ENCODE results near the gene DPH2.

DPH2 gene

DNA sequence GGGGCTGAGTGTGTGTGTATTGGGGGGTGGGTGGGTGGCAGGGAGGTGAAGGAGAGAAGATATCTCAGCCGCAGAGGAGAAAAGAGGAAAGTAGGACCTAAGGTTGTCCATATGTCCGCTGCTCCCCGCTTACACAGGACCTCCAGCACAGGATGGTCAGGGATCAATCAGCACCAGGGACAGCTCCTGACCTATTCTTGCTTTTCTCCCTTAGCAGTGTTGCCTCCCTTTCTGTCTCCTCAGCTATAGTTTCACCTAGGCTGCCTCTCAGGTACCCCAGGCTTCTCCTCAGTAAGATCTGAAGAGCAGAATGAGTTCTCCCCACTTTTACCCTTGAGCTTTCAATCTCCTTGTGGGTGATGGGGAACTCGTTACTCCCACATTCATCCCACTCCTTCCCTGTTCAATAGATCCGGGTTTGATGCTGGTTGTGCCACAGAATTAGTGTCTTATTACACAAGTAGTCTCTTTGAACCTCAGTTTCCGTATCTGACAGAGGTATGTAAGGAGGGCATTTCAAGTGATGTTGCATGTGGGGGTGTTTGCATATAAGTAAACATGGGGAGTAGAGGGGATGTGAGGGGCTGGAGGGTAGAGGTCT is 1.4 kb upstream of the DPH2 start:
- peak; percentile 34 for DNase-seq (ENCODE audit: low spot score)

DNA sequence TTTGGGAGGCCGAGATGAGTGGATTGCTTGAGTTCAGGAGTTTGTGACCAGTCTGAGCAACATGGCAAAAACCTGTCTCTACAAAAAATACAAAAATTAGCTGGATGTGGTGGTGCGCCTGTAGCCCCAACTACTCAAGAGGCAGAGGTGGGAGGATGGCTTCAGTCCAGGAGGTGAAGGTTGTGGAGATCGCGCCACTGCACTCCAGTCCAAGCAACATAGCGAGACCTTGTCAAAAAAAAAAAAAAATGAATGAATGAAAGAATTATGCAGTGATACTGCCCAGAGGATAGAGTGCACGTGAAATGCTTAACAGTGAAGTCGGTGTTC is 429 bp upstream of the DPH2 start:
- DNase-seq (ENCODE audit: low spot score): no peak

DNA sequence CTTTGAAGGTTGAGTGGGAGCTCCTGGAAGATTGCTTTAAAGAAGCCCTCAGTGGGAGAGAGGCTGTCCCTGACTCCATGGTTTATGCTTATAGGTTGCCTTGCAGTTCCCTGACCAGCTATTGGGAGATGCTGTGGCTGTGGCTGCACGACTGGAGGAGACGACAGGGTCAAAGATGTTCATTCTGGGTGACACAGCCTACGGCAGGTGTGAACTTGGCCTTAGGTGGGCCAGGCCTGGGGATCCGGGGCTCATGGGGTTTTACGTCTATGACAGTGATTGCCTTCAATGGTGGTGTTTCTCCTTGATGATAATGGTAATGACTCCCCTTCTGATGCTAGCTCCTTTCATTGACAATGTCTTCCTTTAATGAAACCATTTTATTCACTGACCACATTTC is 692 bp downstream of the DPH2 start:
- DNase-seq (ENCODE audit: low spot score): no peak

DNA sequence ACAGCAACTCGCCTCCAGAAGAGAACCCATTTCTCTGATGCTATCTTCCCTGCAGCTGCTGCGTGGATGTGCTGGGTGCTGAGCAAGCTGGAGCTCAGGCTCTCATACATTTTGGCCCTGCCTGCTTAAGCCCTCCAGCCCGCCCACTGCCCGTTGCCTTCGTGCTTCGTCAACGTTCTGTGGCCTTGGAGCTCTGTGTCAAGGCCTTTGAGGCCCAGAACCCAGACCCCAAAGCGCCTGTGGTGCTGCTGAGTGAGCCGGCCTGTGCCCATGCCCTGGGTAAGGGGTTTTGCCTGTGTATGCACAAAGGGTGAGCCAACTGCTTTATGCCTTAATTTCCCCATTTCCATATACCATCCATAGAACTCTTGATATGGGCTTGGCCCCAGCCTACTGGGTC is 1.1 kb downstream of the DPH2 start:
- no peak for DNase-seq (ENCODE audit: low spot score)

DNA sequence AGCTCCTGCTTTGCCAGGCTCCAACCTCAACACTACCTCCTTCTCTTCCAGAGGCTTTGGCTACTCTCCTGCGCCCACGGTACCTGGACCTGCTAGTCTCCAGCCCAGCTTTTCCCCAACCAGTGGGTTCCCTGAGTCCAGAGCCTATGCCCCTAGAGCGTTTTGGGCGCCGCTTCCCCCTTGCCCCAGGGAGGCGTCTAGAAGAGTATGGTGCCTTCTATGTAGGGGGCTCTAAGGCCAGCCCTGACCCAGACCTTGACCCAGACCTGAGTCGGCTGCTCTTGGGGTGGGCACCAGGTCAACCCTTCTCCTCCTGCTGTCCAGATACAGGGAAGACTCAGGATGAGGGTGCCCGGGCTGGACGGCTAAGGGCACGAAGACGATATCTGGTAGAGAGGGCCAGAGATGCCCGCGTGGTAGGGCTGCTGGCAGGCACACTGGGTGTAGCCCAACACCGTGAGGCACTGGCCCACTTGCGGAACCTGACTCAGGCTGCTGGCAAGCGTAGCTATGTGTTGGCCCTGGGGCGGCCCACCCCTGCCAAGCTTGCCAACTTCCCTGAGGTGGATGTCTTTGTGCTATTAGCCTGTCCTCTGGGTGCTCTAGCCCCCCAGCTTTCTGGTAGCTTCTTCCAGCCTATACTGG is 1.6 kb downstream of the DPH2 start:
- no peak for DNase-seq (ENCODE audit: low spot score)

DNA sequence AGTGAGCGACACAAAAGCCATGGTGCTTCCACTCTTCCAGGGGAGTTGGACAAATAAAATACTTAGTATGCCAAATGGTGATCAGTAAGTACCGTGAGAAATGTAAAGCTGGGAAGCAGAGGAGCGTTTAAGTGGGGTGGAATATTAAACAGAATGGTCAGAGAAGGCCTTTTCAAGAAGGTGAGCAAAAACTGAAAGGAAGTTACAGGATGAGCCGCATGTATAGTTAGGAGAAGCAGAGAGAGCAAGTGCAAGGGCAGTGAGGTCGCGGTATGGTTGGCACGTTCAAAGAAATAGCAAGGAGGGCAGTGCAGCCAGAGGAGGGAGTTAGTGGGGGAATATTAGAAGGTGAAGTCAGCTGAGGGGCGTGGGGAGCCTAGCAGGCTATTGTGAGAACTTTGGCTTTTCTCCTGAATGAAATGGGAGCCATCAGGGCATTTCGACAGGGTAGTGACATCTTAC is 4.2 kb downstream of the DPH2 start:
- DNase-seq (ENCODE audit: low spot score): no peak

DNA sequence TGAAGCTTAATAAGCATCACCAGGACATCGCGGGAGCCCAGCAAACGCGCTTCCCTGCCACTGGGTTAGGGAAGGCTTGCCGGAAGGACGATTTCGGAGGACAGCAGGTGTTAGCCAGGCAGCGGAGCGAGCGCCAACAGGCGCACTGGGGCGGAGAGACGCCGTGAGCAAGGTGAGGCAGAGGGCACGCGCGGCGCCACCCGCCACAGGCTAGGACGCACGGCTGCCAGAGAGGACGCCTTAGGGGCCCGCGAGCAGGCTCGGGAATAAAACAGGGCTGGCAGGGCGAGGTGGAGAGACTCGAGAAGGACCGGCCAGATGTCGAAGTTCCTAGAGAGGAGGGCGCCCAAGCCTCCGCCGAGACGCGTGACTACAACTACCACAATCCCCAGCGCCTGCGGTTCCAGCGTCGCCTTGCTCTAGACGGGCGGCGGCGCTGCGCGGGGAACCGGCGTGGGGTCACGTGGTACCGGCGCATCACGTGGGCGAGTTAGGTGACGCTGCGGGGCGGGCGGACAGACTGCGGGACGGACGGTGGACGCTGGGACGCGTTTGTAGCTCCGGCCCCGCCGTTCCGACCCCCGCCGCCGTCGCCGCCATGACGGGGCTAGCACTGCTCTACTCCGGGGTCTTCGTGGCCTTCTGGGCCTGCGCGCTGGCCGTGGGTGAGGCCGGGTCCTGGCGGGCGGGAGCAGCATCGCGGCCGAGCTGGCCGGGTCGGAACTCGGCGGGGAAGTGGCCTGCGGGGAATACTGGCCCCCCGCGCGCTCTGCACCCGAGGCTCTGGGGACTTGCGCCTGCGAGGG is 4.8 kb downstream of the DPH2 start, which contains the start of gene ATP6V0B:
Gene ATP6V0B (plus strand): TSS at position 518 of the 806 bp plus-strand sequence. CDS start 81 bp downstream, at position 599.
- DNase-seq (ENCODE audit: low spot score): peak; percentile 98

DNA sequence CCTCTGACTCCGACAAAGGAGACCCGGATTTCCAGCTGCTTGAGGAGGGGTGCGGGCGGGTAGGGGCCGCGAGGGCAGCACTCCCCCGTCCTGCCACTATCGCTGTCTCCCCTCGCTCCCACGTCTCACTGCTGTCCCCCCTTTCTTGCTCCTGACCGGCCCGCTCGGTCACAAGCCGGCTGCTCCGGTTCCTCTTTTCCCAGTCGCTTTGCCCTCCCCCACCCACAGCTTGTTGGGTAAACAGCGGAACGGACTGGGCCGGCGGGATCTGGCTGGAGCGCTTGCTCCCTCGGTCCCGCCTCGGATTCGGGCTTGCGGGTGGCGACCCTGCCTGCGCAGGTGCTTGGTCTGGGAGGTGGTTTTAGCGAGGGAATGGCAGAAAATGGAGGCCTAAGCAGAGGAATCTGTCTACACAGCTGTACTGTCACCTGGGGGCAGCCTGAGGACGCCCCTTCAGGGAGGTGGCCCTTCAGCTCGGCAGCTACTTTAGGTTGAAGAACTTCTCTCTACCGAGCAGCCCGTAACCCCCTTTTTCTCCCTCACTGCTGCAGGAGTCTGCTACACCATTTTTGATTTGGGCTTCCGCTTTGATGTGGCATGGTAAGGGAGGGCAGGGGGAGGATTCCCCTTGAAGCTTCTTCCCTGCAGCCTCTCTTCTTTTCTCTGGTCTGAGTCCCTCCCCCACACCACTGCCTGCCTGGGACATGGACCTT is 5.6 kb downstream of the DPH2 start:
- DNase-seq (ENCODE audit: low spot score): peak; percentile 58

DNA sequence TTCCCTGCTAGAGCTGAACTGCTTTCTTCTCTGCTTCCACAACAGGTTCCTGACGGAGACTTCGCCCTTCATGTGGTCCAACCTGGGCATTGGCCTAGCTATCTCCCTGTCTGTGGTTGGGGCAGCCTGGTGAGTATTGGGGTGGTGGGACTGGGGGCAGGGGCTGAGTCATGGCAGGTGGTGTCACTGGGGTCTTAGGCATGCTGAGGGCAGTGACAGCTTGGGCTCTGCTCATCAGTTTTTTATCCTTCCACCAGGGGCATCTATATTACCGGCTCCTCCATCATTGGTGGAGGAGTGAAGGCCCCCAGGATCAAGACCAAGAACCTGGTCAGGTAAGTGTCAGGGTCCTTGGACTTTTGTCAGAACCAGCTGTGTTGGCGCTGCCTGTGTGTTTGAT is 6.2 kb downstream of the DPH2 start:
- no peak for DNase-seq (ENCODE audit: low spot score)

DNA sequence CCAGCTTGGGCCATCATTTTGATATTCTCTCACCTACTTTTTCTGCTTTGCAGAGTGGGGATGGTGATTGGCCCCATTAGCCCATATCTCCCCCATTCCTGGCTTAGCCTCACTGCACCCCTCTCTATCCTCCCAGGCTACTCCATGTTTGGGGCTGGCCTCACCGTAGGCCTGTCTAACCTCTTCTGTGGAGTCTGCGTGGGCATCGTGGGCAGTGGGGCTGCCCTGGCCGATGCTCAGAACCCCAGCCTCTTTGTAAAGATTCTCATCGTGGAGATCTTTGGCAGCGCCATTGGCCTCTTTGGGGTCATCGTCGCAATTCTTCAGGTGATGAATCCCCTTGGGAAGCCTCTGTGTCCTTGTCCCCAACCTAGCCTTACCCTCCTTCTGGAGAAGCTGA is 7.1 kb downstream of the DPH2 start:
- DNase-seq (ENCODE audit: low spot score): no peak

DNA sequence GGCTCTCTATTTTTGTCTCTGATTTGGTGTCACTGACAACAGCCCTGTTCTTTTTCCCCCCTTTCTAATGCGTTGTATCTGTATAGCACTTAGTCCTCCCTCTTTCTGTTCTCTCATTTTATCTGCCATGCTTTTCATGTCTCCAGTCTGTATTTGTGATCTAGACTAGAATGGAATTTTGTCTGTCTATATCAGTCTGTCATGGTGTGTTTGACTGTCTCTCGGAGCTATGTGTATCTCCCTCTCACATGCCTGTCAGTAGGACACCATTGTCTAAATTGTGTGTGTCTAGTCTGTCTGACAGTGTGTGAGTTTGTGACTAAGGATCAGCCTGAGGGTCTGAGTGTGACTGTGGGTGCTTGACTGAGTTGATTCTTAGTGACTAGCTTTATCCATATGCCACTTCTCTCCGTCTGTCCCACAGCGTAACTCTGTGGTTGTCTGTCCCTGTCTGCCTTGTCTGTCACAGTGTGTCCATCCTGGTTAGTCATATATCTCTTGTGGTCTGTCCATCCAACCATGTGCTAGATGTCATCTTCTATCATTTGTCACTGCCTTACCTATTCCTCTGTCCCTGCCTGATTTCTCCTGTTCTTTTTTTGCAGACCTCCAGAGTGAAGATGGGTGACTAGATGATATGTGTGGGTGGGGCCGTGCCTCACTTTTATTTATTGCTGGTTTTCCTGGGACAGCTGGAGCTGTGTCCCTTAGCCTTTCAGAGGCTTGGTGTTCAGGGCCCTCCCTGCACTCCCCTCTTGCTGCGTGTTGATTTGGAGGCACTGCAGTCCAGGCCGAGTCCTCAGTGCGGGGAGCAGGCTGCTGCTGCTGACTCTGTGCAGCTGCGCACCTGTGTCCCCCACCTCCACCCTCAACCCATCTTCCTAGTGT is 7.8 kb downstream of the DPH2 start:
- no peak for DNase-seq (ENCODE audit: low spot score)

DNA sequence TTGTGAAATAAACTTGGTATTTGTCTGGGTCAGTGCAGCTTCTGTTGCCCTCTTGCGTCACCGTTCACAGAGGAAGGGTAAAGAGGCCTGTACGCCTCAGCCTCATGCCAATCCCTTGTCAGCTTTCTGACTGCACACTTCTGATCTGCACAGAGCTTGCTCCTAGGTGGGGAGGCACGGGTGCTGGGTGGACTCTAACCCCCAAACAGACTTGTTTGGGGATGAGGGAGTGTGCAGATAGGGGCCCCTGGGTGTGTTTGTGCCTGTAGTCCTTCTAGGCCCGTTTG is 8.4 kb downstream of the DPH2 start:
- DNase-seq (ENCODE audit: low spot score): no peak

DNA sequence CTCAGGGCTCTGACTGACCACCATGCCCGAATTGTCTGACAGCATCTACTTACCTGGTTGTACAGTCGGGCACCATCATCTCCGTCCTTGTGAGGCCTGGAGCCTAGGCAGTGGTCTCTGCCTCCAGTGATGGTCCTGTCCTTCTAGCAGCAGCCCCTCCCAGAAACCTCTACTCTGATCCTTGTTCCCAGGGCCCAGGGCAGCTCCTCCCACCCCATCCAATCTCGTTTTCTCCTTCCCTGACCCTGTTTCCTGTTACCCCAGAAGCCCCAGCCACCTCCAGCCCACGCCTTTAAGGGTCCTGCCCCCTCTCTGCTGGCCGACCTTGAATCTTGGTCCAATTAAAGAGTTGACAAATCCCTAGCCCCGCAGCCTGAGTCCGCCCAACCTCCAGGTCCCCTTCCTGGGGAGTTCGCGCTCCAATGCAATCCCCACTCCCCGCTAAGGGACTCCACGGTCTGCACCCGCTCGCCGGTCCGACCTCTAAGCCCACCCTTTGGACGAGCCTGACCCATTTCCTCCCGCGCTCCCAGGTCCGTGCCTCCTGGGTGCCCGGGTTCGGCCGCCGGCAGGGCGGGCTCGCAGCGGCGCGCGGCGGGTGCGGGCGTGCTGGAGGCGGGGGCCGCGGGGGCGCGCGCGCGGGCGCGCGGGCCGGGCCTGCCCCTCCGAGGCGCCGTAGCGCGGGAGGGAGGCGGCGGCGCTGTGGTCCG is 8.9 kb downstream of the DPH2 start, which contains the start of gene B4GALT2:
Gene B4GALT2 (plus strand): TSS at position 660 of the 710 bp plus-strand sequence. CDS start 1,951 bp downstream, outside the sequence.
- DNase-seq (ENCODE audit: low spot score): peak; percentile 91

DNA sequence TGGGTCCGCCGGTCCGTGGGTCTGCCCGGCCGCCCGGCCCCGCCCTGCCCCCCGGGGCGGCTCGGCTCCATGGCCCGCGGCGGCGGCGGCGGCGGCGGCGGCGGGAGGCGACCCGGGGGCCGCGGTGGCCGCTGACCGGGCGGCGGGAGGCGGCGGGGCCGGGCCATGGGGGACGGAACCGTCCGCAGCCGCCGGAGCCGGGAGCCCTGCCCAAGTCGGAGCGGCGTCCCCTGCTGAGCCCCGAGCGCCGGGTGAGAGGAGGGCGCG is 9.4 kb downstream of the DPH2 start:
- DNase-seq (ENCODE audit: low spot score): no peak

DNA sequence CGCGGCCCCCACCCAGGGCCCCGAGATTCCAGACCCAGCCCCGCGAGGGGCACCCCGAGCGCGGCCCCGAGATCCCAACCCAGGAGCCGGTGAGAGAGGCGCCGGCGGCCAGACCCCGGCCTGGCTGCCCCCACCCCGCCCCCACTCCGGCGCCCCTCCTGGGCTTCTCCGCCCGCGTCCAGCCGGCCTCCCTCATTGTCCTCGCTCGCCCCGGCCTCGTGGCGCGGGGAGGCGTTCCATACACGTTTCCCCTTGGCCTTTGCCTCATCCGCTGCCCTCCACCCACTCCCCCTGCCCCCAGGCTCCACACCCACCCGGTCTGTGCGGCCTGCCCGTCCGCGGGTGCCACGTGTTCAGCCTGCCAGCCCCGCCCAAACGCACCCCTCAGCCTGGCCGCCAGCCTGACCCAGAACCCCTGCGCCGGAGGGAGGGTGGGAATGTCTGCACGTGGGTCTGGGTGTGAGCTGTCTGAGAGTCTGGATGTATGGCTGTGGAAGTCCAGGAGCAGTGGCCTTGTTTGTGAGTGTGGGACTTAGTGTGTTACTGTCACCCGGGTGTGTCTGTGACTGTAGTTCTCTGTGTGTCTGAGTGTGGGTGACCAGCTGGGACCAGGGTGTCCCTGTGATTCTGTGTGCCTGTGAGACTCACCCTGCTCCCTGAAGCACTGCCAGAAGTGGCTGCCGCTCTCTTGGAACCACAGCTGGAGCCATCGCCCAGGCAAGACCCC is 9.9 kb downstream of the DPH2 start:
- DNase-seq (ENCODE audit: low spot score): peak; percentile 75

DNA sequence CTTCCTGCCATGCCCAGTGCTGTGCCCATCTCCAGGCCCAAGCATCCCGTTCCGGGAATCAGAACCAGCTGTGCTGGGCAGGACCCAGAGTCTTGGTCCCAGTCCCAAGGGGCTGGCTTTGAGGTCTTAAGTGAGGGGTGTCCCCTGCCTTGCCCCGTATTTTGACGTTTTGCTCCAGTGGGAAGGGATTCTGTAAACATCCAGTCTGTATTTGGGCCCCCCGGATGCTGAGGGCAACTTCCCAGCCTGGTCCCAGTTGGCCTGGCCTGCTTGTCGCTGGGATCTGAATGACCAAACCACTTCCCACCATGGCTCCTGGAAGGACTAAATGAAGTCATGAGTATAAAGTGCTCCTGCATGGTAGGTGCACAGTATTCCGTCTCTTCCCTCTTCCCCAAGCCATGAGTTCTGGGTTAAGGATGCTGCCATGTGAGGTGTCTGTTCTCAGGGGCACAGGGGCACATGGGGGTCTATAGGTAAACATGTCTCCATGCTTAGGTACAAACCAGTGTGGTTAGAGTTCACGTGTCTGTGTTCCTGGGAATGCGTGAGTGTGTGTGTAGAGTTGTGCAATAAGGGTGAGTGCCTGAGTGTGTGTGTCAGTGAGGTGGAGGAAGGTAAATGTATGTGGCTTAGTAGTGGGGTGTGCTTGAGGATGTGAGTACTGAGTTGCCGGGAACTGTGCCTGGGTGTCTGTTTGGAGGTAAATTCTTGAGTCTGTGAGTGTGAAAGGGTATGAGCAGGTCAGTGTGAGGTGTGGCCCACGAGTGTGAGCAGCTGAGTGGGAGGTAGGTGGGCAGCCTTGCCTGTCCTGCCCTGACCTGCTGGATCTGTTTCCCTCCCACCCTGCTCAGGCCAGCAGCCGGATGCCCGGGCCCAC is 10.7 kb downstream of the DPH2 start:
- peak; percentile 22 for DNase-seq (ENCODE audit: low spot score)

DNA sequence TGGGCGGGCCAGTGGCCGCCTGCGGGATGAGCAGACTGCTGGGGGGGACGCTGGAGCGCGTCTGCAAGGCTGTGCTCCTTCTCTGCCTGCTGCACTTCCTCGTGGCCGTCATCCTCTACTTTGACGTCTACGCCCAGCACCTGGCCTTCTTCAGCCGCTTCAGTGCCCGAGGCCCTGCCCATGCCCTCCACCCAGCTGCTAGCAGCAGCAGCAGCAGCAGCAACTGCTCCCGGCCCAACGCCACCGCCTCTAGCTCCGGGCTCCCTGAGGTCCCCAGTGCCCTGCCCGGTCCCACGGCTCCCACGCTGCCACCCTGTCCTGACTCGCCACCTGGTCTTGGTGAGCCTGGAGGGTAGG is 11.3 kb downstream of the DPH2 start:
- no peak for DNase-seq (ENCODE audit: low spot score)

DNA sequence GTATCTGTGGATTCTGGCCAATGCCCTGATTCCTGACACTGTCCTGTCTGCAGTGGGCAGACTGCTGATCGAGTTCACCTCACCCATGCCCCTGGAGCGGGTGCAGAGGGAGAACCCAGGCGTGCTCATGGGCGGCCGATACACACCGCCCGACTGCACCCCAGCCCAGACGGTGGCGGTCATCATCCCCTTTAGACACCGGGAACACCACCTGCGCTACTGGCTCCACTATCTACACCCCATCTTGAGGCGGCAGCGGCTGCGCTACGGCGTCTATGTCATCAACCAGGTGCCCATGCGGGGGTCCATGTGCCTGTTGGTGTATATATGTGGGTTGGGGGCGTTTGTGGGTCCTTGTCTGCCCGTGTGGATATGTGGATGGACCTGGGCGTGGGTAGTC is 11.8 kb downstream of the DPH2 start:
- no peak for DNase-seq (ENCODE audit: low spot score)

DNA sequence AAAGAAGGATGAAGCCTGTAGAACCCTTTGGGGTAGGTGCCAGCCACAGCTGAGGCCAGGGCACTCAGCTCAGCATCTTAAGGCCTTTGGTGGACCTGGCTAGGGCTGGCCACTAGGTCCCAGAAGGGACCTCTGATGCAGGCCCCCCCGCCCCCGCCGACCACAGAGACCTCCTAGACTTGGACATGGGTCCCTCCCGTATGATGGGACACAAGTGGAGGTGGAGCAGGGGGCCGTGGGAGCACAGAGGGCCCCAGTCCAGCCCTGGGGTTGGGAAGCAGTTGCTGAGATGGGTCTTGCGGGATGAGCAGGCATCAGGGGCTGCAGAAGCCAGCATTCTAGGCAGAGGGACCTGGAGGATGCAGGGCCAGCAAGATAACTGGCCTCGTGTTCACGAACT is 12.4 kb downstream of the DPH2 start:
- DNase-seq (ENCODE audit: low spot score): no peak

DNA sequence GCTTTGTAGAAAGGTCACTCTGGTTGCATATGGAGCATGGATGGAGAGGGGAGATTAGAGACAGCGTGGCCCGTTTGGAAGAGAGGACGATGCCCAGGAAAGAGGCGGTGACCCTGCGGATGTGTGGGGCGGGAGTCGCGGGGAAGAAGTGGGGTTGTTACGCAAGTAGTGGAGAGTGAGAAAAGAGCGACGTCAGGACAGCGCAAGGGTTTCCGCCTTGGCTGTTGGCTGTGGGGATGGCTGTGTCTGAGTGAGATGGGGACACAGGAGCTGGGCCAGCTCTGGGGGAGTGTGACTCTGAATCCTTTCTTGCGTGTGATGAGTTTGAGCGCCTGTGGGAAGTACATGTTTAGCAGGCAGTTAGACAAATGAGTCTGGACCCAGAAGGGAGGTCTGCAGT is 13.0 kb downstream of the DPH2 start:
- no peak for DNase-seq (ENCODE audit: low spot score)
